GM19395 (cell line): ENCODE data around the gene WDFY4.
A peak's percentile ranks its signal among the peaks of the same experiment; 100 is the strongest.

Experiments
- ATAC-seq: cut with Tn5 transposase; IDR thresholded peaks from one replicate; pipeline ENCODE4 v1.9.1; 2021; ENCODE audit warnings: mild to moderate bottlenecking, moderate library complexity; ENCODE audit not compliant: unreplicated experiment

WDFY4 gene

GRCh38 chr10:48685731-48686130 lies 1.1 kb downstream of the WDFY4 start:
- ATAC-seq: no peak

DNA sequence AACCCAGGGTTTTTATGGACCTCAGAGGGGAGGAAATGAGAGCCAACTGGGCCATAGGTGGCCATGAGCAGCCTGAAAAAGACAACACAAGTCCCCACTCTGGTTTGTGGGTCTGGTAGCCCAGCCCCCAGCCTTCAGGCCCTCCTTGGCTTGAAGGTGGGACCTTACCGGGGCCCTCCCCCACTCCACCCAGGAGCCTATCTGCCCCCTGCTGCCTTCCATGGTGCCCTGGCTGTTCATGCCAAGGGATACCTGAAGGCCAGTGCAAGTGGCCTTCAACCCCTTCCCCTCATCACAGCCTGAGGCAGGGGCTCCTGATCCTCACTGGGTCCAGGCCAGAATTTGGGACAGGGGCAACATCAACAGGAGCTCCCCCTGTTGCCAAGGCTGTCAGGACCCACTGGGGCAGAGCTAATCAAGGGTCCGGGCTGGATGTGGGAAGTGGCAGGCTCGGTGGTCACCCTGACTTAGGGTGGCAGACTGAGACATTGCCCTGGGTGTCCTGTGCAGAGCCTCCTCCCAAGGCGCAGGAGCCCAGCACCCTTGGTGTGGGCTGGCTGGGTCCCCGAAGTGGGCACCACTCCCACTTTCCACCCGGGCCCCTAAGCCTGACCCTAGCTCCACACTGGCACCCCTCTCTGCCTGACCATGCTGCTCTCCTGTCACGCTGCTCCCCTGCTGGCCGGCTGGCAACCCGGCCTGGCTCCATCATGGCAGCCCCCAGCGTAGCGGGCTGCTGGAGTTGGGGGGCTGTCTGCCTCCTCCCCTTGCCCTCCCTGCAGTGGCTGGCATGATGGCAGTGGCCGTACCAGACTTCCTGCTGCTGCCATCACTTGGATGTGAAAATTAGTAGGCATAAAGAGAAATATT lies 6.4 kb downstream of the WDFY4 start:
- no peak for ATAC-seq

- no peak for ATAC-seq
Measured at GRCh38 chr10:48691812-48692528, 7.3 kb downstream of the WDFY4 start.

- no peak for ATAC-seq
Measured at GRCh38 chr10:48692748-48693147, 8.1 kb downstream of the WDFY4 start.

DNA sequence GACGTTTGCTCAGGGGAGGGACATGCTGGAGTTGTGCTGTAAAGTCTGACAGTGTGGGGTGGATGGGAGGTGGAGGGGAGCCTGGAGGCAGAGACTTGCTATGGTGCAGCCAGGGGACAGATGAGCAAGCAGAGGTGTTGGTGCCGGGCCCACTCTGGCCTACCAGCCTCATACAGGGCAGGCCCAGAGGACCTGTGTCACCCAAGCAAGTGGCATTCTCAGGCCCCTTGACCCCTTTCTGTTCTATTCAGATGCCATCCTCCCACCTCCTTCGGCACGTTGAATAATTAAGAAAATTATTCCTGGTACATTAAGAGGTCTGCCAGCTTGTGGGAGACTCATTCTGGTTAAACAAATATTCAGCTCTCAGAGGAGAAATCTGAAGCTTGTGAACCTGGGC lies 8.5 kb downstream of the WDFY4 start:
- no peak for ATAC-seq

GRCh38 chr10:48694371-48695030 lies 9.8 kb downstream of the WDFY4 start:
- ATAC-seq: no peak

DNA sequence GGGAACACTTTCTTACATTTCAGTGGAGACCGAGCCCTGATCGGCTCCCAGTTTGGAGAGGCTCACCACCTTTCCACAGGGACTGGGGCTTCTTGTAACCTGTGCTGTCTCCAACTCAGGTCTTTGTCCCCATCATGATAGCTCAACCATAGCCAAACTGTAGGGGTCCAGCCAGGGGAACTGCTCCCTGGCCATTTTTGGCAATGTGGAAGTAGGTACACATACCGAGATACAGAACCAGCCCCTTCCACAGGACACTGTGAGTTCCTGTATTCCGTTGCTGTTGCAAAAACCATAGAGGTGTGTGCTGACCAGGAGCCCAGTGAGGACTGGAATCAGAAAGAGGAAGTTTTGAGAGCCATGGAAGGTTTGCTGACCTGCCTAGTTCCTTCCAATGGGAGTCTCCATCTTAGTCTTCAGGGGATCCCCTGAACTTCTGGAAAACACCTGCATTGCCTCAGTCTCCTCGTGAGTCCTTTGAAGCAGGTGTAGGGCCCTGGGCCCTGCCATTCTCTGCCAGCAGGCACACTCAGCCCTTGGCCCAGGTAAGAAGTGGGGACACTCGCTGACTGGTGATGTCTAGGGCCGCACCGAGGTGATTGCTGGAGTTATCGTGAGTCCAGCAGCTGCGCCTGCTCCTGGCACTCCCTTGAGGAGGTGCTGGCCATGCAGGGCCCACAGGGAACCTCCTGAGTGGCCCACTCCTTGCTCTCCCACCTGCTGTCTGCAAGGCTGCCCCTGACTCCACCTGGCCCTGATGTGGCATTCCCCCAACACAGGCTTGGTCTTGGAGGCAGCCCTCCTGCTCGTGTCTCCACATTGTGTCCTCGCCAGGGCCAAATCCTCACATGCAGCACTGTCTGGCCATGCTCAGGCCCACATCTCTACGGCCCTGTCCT lies 11.2 kb downstream of the WDFY4 start:
- ATAC-seq: no peak

DNA sequence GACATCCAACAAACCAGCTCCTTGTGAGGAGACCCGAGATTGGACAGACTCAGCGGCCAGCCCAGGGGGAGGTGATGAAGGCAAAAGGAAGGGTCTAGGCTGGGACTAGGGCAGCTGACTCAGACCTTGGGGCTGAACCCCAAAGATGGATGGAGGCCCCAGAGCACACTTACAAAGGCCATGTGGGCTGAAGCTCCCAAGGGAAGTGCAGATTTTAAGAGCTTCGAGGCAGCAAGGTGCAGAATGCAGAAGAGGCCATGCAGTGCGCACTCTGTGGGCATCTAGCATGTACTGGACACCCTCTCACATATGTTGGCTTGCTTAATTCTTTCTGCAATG lies 11.8 kb downstream of the WDFY4 start:
- ATAC-seq: no peak

DNA sequence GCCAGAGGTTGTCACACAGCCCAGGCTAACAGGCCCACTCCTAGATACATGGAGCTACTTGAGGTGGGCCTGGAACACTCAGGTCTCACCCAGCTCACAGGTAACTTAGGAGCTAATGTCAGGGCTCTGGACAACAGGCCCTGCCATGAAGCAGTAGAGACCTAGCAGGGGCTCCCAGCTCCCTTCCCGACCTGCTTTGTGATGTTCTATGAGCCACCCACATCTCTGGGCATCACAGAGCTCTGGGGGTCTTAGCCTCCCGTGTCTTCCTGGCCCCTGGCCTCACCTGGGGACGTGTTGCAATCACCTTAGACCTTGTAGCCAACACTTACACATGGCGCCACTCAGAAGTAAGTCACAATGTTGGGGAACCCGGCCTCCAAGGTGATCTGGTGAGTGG lies 12.4 kb downstream of the WDFY4 start:
- no peak for ATAC-seq

GRCh38 chr10:48697821-48698764 lies 13.4 kb downstream of the WDFY4 start:
- ATAC-seq: no peak

DNA sequence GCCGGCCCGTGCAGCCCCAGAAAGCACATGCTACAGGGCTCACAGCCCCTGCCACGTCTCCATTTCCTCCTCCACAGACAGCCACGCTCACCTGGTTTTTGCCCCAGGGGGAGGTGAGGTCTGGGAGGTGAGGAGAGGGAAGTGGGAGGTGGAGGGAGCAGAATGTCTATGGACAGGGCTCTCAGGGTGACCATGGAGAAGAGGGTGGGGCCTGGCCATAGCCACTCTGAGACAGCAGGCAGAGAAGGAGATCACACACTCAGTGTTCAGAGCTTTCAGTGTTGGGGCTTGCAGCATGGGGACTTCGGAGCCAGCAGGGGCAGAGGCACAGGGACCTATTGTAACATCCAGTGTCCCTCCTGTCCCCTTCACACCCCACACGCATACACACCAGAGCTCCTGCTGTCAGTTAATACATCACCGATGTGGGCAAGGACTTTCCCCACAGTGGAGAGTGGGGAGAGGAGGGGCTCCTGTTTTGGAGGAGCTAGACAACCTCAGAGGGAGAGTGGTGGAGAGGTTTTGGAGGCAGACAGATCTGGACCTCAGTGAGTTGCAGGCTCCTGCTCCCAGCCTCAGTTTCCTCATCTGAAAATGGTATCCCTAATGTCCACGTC lies 14.4 kb downstream of the WDFY4 start:
- ATAC-seq: no peak

DNA sequence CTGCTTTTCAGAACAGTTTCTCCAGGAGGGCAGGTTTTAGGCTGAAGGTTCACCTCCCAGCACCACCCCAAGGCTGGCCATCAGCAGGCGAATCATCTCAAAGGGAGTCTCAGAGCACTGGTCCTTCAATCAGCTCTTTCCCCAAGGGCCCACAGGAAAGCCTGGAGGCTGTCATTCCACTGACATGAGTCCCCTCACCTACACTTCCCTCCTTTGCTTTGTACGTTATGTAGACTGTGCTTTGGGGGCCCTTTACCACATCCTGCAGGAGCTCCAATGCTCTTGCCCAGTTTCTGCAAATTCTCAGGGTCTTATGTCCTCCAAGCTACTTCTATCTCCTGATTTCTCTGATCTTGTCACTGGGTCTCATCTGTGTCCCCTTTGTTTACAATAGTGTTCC lies 15.4 kb downstream of the WDFY4 start:
- ATAC-seq: no peak

DNA sequence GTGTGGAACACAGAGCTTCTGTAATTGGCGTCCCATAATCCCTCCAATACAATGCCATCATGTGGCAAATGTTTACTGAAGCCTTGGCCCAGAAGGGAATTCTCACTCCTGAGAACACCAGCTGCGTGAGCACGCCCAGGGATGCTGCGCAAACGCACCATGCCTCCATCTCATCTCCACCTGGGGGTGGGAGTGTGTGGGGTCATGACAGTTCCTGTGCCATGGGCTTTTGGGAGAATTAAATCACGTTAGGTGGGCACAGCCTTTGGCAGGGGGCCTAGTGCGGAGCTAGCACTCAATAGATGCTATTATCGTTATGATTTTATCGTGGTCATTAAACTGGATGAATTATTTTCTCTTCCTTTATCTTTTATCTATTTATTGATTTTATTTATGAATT lies 15.8 kb downstream of the WDFY4 start:
- no peak for ATAC-seq

DNA sequence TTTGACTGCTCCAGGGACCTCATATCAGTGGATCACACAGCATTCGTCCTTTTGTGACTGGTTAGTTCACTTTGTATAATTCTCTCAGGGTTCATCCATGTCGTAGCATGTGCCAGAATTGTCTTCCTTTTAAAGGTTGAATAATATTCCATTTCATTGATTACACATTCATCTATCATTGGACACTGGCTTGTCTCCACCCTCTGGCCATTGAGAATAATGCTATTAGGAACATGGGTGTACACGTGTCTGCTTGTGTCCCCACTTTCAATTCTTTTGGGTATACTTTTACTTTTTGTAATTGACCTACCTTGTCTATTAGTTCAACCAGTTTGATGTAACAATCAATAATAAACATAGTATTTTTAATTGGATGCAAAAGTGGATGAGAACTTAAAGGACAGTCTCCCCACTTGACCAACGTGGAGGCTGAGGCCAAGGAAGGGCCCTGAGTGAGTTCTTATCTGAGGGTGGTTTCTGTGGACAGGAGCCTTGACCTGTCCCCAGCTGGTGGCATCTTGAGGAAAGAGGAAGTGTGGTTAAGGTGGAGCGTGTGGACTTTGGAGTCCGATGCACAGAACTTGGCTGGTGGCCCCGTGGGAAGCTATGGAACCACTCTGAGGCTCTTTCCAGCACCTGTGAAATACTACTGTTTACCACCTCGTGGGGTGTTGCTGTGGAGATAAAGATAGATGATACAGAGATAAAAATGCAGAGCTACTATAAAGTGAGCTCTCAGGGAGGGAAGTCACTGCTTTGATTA lies 16.6 kb downstream of the WDFY4 start:
- ATAC-seq: no peak

DNA sequence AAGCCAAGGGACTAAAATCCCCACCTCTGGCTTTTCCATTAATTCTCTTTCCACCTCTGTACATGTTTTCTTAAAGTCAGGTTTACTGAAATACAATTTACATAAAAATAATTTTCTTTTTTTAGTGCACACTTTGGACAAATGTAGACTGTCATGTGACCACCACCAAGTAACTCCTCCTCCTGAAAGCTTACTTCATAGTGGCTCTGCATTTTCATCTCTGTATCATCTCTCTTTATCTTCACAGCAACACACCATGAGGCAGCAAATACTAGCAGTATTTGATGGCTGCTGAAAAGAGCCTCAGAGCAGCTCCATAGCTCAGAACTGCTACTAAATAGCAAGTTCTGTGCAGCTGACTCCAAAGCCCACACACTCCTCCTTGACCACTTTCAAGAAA lies 17.3 kb downstream of the WDFY4 start:
- ATAC-seq: no peak

DNA sequence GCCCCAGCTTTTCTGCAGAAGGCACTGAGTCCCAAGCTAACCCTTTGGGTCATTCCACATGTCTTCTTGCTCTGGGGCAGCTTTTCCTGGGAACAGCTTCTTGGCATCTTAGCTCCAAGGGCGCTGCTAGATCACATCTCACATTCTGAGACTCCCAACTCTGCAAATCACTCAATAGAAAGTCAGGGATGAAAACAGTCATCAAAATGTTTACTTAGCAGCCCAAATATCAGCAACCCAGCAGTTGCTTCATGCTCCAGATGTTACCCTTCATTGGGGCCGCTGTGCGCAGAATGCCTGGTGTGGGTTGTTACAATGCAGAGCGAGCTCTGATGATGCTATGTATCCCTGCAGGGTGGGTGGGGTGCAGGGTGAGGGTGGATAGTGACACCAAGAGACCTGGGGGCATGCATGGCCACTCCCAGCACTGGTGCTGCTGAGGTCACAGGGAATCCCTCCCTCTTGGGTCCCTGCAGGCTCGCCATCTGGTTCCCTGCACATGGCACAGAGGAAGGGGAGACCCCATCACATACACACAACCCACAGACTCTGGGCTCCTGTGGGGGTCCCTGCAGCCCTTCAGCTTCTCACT lies 19.0 kb downstream of the WDFY4 start:
- ATAC-seq: no peak

DNA sequence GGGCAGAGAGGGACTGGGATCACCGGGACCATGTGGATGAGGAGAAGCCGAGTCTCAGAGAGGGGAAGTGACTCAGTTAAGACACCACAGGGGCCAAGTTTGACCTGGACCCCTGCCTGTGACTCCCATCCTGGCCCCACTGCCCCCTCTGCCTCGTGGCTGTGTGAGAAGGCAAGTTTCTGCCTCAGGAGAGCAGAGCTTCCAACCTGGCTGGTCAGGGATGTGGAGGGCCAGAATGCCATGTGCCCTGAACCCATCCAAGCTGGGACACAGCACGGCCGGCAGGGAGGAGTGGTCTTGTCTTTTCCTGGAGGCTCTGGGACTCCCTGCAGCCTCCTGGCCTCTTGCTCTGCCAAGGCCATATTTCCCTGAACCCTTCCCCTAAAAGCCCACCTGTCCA lies 19.5 kb downstream of the WDFY4 start:
- ATAC-seq: no peak

- peak; percentile 52 for ATAC-seq
Measured at GRCh38 chr10:48705401-48705938, 20.8 kb downstream of the WDFY4 start.
